Rectal smooth muscle tissue (tissue), 1 donor: ENCODE results near the gene NSF.
"Not testable (repeated sequence)": the region's sequence is repeated elsewhere in the genome, so short reads cannot be mapped to it uniquely, and the experiment has no call there.

Experiments used
- H3K27ac ChIP-seq: one replicate; pipeline ENCODE4 v1.7.0; 2013; ENCODE audit warnings: low read depth, low read length, inconsistent platforms
- H3K27me3 ChIP-seq: one replicate; pipeline ENCODE4 v1.7.0; 2013; ENCODE audit warnings: low read length; ENCODE audit not compliant: control insufficient read depth, insufficient read depth
- H3K36me3 ChIP-seq: one replicate; pipeline ENCODE4 v1.7.0; 2013; ENCODE audit warnings: low read length; ENCODE audit not compliant: control insufficient read depth, insufficient read depth
- H3K4me1 ChIP-seq: one replicate; pipeline ENCODE4 v1.7.0; 2013; ENCODE audit warnings: low read length; ENCODE audit not compliant: control insufficient read depth, insufficient read depth
- H3K4me3 ChIP-seq: one replicate; pipeline ENCODE4 v1.7.0; 2013; ENCODE audit warnings: low read length
- H3K9ac ChIP-seq: one replicate; pipeline ENCODE4 v1.7.0; 2013; ENCODE audit warnings: low read length

The NSF gene

GRCh38 chr17:46753776-46754175 lies 163.3 kb downstream of the NSF start:
- Histone ChIP-seq H3K4me1 (no peaks in the 10 kb centered on the region), H3K4me3 (no peak overlapping the region), H3K36me3 (peaks cover 8% of the 10 kb centered on the region), H3K27me3 (no peaks in the 10 kb centered on the region), H3K27ac (no peak overlapping the region), H3K9ac (no peak overlapping the region)

DNA sequence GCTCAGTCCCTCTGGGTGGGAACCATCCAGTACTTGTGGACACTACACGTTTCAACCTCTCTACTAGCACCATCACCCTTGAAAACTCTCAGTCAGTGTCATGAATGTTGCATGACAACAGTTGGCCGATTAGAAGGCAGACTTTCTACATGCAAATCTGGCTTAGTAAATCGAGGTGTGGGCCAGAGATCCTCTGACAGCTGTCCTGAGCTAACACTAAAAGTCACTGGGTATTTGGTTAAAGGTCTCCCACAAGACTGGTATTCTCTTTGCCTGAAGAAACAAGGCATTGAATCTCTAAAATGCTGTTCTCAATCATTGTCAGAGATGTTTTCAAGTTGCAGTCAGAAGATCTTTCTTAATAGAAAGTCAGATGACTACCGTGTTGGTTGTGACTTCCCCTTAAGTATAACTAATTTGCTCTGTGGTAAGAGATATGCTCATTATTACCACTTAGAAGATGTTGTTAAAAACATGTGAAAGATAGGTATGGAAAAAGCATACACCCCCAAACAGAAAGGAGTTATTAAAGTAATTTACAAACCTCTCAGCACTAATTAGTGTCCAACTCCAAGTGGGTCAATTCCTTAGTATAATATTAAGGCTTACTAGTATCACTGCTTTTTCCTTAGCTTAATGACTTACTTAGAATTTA lies 165.7 kb downstream of the NSF start:
- Histone ChIP-seq H3K9ac (no peak overlapping the region), H3K27ac (no peak overlapping the region), H3K4me1 (no peaks in the 10 kb centered on the region), H3K27me3 (no peaks in the 10 kb centered on the region), H3K4me3 (no peak overlapping the region), H3K36me3 (peaks cover 8% of the 10 kb centered on the region)

DNA sequence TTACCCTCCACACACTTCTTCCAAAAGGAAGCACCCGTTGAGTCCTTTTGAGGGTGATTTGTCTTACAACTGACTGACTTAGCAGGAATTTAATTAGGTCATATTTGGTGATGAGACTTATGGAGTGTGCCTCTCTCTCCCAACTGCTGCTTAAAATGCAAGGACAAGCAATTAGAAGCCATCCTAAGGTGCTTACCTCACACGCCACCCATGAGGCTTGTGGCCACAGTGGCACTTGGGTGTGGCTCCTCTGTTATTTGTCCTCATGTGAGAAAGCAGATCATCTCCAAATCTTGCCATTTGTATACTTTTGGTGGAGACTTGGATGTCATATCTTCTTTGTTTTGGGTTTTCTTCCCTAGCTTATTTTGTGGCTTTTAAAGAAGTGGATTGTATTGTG lies 166.4 kb downstream of the NSF start:
- Histone ChIP-seq H3K4me3 (no peak overlapping the region), H3K9ac (no peak overlapping the region), H3K36me3 (peaks cover 7% of the 10 kb centered on the region), H3K27me3 (no peaks in the 10 kb centered on the region), H3K27ac (no peak overlapping the region), H3K4me1 (no peaks in the 10 kb centered on the region)

DNA sequence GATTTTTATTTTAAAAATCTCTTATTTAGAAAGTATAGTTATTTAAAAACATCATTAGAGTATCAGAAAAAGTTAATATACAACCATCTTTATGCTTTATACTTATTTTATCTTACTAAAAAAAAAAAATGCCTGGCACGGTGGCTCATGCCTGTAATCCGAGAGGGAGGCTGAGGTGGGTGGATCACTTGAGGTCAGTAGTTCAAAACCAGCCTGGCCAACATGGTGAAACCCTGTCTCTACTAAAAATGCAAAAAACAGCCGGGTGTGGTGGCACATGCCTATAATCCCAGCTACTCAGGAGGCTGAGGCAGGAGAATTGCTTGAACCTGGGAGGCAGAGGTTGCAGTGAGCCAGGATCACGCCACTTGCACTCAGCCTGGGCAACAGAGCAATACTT lies 167.1 kb downstream of the NSF start:
- not testable (repeated sequence) for H3K36me3 ChIP-seq, H3K4me3 ChIP-seq, H3K4me1 ChIP-seq, H3K9ac ChIP-seq, H3K27ac ChIP-seq, H3K27me3 ChIP-seq

DNA sequence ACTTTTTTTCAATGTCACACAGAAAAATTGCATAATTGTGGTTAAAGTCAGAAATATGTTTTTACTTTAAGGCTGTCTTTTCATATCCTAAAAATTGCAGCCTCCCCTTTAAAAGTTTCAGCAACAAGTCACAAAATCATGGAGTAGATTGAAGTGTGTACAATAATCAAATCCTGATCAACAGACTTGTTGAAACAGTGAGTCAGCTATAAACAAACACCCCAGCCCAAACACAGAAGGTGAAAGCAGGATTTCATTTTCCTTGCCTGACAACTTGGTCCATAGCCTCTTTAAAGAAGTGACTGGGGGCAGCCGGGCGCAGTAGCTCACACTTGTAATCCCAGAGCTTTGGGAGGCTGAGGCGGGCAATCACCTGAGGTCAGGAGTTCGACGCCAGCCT lies 168.1 kb downstream of the NSF start:
- H3K27me3 ChIP-seq: no peaks in the 10 kb centered on the region
- no peak overlapping the region for H3K27ac ChIP-seq
- H3K4me1 ChIP-seq: no peaks in the 10 kb centered on the region
- H3K36me3 ChIP-seq: peaks cover 3% of the 10 kb centered on the region
- no peak overlapping the region for H3K9ac ChIP-seq
- H3K4me3 ChIP-seq: no peak overlapping the region

GRCh38 chr17:46759141-46759540 lies 168.7 kb downstream of the NSF start:
- no peak overlapping the region for H3K9ac ChIP-seq
- no peaks in the 10 kb centered on the region for H3K36me3 ChIP-seq
- no peaks in the 10 kb centered on the region for H3K27me3 ChIP-seq
- no peaks in the 10 kb centered on the region for H3K4me1 ChIP-seq
- no peak overlapping the region for H3K4me3 ChIP-seq
- H3K27ac ChIP-seq: no peak overlapping the region

DNA sequence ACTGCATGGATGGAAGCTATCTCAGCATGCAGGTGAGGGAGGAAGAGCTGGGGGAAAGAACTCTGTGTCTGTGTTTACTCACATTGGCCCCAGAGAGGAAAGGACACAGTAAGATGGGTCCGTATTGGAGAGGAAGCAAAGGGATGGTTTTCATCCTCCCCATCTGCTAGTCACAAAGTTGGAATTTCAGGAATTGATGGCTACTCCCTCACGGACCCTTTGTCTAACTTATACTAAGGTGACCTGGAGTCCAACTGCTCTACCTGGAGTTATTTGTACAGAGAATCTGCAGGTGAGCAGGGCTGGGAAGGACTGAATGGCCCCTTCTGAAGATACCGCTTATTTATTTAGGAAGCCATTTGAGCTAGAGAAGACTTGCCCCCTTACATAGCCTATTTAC lies 172.9 kb downstream of the NSF start:
- Histone ChIP-seq H3K4me1 (no peaks in the 10 kb centered on the region), H3K27ac (no peak overlapping the region), H3K27me3 (no peaks in the 10 kb centered on the region), H3K9ac (no peak overlapping the region), H3K36me3 (no peaks in the 10 kb centered on the region), H3K4me3 (no peak overlapping the region)

GRCh38 chr17:46764000-46764708 lies 173.7 kb downstream of the NSF start:
- no peaks in the 10 kb centered on the region for H3K36me3 ChIP-seq
- H3K4me1 ChIP-seq: no peaks in the 10 kb centered on the region
- no peak overlapping the region for H3K9ac ChIP-seq
- no peak overlapping the region for H3K27ac ChIP-seq
- no peak overlapping the region for H3K4me3 ChIP-seq
- no peaks in the 10 kb centered on the region for H3K27me3 ChIP-seq

DNA sequence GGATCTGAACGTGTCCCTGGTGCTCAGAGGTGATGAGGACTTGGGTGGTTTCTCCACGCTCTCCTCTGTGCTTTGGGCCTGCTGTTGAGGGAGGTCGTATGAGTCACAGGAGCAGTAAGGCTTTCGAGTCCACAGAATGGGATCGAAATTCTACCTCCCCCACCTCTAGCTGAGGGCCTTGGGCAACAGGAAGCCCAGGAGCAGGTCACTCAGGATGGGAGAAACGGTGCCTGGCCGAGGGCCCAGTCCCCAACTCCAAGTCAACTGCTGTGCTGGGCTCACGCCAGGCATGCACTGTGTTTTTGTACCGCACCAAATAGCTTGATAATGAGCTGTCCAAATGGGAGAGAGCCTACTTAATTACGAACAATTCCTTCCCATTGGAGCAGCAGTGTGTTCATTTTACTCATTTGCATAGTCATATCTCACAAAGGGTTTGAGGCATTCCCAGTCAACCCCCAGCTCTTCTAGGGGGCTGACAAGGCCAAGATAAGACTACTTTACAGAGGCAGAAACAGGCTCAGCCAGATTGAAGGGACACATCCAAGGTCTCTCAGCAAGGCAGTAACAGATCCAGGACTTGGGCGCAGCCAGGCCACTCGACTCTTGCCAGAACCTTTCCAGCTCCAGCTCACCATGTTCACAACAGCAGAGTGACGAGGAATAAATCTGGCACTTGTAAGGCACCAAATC lies 174.4 kb downstream of the NSF start:
- Histone ChIP-seq H3K27me3 (no peaks in the 10 kb centered on the region), H3K9ac (no peak overlapping the region), H3K4me3 (no peak overlapping the region), H3K36me3 (no peaks in the 10 kb centered on the region), H3K27ac (no peak overlapping the region), H3K4me1 (no peaks in the 10 kb centered on the region)

GRCh38 chr17:46765453-46765852 lies 175.0 kb downstream of the NSF start:
- H3K27ac ChIP-seq: no peak overlapping the region
- no peak overlapping the region for H3K4me3 ChIP-seq
- H3K4me1 ChIP-seq: no peaks in the 10 kb centered on the region
- H3K9ac ChIP-seq: no peak overlapping the region
- H3K36me3 ChIP-seq: no peaks in the 10 kb centered on the region
- no peaks in the 10 kb centered on the region for H3K27me3 ChIP-seq

GRCh38 chr17:46766493-46767491 lies 176.3 kb downstream of the NSF start:
- H3K9ac ChIP-seq: no peak overlapping the region
- H3K4me3 ChIP-seq: no peak overlapping the region
- H3K27me3 ChIP-seq: no peaks in the 10 kb centered on the region
- no peaks in the 10 kb centered on the region for H3K4me1 ChIP-seq
- no peak overlapping the region for H3K27ac ChIP-seq
- H3K36me3 ChIP-seq: no peaks in the 10 kb centered on the region

GRCh38 chr17:46768540-46768870 lies 178.0 kb downstream of the NSF start:
- Histone ChIP-seq H3K4me1 (no peaks in the 10 kb centered on the region), H3K27me3 (no peaks in the 10 kb centered on the region), H3K36me3 (no peaks in the 10 kb centered on the region), H3K9ac (no peak overlapping the region), H3K4me3 (no peak overlapping the region), H3K27ac (no peak overlapping the region)
